ENCODE measurements around the gene ZNF208.

- TF ChIP-seq, protein P1, sequence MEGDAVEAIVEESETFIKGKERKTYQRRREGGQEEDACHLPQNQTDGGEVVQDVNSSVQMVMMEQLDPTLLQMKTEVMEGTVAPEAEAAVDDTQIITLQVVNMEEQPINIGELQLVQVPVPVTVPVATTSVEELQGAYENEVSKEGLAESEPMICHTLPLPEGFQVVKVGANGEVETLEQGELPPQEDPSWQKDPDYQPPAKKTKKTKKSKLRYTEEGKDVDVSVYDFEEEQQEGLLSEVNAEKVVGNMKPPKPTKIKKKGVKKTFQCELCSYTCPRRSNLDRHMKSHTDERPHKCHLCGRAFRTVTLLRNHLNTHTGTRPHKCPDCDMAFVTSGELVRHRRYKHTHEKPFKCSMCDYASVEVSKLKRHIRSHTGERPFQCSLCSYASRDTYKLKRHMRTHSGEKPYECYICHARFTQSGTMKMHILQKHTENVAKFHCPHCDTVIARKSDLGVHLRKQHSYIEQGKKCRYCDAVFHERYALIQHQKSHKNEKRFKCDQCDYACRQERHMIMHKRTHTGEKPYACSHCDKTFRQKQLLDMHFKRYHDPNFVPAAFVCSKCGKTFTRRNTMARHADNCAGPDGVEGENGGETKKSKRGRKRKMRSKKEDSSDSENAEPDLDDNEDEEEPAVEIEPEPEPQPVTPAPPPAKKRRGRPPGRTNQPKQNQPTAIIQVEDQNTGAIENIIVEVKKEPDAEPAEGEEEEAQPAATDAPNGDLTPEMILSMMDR (IDR thresholded peaks at IDR 0.05): no peak
- no peak for TF ChIP-seq POLR2A (IDR thresholded peaks at IDR 0.05)
These were observed 103.2 kb downstream of the ZNF208 start for GRCh38 chr19:21907516-21907915.

Measured in upper lobe of left lung (tissue), 4 donors.